Thyroid gland (tissue), 4 donors: ENCODE measurements around the gene ATP5PO.

Experiments
- CTCF ChIP-seq, 6 experiments: fragments of 200-600 bp in 3 of 6; fragments of 450-650 bp in 3 of 6; sonication (generic) in 3 of 6; IDR thresholded peaks; one replicate each; pipeline ENCODE4 v1.5.1; 2016 to 2019; ENCODE audit warnings: antibody characterized with exemption in 6 of 6, mild to moderate bottlenecking in 2 of 6, inconsistent platforms in 1 of 6, moderate library complexity in 1 of 6
- POLR2A ChIP-seq, 2 donors: fragments of 450-650 bp; IDR thresholded peaks; one replicate each; pipeline ENCODE4 v1.6.1; 2017; ENCODE audit warnings: antibody characterized with exemption in 2 of 2, mild to moderate bottlenecking in 2 of 2, moderate library complexity in 1 of 2

GRCh38 chr21:33940164-33940880, 24.7 kb upstream of the ATP5PO start:
- TF ChIP-seq CTCF (IDR thresholded peaks at IDR 0.05) (no peak), POLR2A (IDR thresholded peaks at IDR 0.05) (no peak)
